Fibroblast of lung (primary cell): Measurements from ENCODE around the gene IFNA8.

Experiments
- EZH2 ChIP-seq: IDR thresholded peaks from 2 replicates; pipeline ENCODE4 v1.5.1; 2012; ENCODE audit warnings: low read length, control low read depth, mild to moderate bottlenecking; ENCODE audit errors: missing control alignments
- TF ChIP-seq, protein P1 (sequence below), 2 donors: IDR thresholded peaks in 1 of 2; conservative IDR thresholded peaks in 1 of 2; 1 replicate in 1 of 2; 2 replicates in 1 of 2; pipeline ENCODE4 v1.5.1; 2011 to 2012; ENCODE audit warnings: low read length in 2 of 2, control low read depth in 1 of 2, inconsistent platforms in 1 of 2, low read depth in 1 of 2, mild to moderate bottlenecking in 1 of 2

DNA sequence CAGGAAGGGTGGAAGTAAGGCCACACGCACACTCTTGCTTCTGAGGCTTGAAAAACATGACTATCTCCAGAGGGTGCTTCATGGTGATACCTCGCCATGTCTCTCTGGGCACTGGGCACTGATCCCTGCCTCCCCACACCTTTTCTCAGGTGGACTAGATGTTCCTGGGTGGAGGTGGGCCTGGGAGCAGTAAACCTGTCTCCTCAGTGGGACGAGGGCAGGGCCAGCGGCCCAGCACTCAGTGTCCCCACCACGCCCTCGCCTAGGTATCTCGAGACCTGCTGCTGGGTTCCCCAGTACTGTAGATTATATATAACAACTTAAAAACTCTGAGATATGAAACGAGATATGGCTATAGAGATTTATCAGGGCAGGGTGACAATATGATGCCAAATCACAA lies 46.6 kb upstream of the IFNA8 start:
- TF ChIP-seq, protein P1, sequence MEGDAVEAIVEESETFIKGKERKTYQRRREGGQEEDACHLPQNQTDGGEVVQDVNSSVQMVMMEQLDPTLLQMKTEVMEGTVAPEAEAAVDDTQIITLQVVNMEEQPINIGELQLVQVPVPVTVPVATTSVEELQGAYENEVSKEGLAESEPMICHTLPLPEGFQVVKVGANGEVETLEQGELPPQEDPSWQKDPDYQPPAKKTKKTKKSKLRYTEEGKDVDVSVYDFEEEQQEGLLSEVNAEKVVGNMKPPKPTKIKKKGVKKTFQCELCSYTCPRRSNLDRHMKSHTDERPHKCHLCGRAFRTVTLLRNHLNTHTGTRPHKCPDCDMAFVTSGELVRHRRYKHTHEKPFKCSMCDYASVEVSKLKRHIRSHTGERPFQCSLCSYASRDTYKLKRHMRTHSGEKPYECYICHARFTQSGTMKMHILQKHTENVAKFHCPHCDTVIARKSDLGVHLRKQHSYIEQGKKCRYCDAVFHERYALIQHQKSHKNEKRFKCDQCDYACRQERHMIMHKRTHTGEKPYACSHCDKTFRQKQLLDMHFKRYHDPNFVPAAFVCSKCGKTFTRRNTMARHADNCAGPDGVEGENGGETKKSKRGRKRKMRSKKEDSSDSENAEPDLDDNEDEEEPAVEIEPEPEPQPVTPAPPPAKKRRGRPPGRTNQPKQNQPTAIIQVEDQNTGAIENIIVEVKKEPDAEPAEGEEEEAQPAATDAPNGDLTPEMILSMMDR (conservative IDR thresholded peaks at IDR 0.05 in 1 of 2, IDR thresholded peaks at IDR 0.05 in 1 of 2; ENCODE audit: low read depth in 1 of 2, low read length in 2 of 2): no peak
- no peak for TF ChIP-seq EZH2
